ENCODE results near the gene ZNF107. TPM values are rescaled to one million over a fixed set of nuclear protein-coding genes. Genes with fewer than 3 reads are reported as not detected.
A peak's percentile ranks its signal among the peaks of the same experiment; 100 is the strongest.

ZNF107 gene
- total RNA-seq, 1 donor from 2014 or later: 10.3 TPM

- H3K36me3 Mint-ChIP-seq (ENCODE audit: unreplicated experiment): no peaks in the 10 kb centered on the region
- DNase-seq: no peak
- peak overlapping the region; percentile 99 for H3K27ac Mint-ChIP-seq (ENCODE audit: unreplicated experiment)
- peaks cover 6% of the 10 kb centered on the region for H3K9me3 Mint-ChIP-seq (ENCODE audit: unreplicated experiment)
- TF ChIP-seq, protein P1, sequence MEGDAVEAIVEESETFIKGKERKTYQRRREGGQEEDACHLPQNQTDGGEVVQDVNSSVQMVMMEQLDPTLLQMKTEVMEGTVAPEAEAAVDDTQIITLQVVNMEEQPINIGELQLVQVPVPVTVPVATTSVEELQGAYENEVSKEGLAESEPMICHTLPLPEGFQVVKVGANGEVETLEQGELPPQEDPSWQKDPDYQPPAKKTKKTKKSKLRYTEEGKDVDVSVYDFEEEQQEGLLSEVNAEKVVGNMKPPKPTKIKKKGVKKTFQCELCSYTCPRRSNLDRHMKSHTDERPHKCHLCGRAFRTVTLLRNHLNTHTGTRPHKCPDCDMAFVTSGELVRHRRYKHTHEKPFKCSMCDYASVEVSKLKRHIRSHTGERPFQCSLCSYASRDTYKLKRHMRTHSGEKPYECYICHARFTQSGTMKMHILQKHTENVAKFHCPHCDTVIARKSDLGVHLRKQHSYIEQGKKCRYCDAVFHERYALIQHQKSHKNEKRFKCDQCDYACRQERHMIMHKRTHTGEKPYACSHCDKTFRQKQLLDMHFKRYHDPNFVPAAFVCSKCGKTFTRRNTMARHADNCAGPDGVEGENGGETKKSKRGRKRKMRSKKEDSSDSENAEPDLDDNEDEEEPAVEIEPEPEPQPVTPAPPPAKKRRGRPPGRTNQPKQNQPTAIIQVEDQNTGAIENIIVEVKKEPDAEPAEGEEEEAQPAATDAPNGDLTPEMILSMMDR (IDR thresholded peaks at IDR 0.05; ENCODE audit: partially characterized antibody, unreplicated experiment): no peak
- peaks cover 2% of the 10 kb centered on the region for H3K27me3 Mint-ChIP-seq (ENCODE audit: unreplicated experiment)
- peak overlapping the region; percentile 96 for H3K4me3 Mint-ChIP-seq (ENCODE audit: unreplicated experiment)
- peaks cover 12% of the 10 kb centered on the region for H3K4me1 Mint-ChIP-seq (ENCODE audit: low read depth, unreplicated experiment)
These were observed 724 bp downstream of the ZNF107 start for GRCh38 chr7:64666663-64667050.

- Mint-ChIP-seq H3K27ac (ENCODE audit: unreplicated experiment) (peak overlapping the region; percentile 83), H3K4me1 (ENCODE audit: low read depth, unreplicated experiment) (peaks cover 12% of the 10 kb centered on the region), H3K27me3 (ENCODE audit: unreplicated experiment) (peaks cover 2% of the 10 kb centered on the region), H3K4me3 (ENCODE audit: unreplicated experiment) (peak overlapping the region; percentile 96), H3K9me3 (ENCODE audit: unreplicated experiment) (peaks cover 6% of the 10 kb centered on the region), H3K36me3 (ENCODE audit: unreplicated experiment) (no peaks in the 10 kb centered on the region)
- DNase-seq: no peak
- TF ChIP-seq, protein P1 (IDR thresholded peaks at IDR 0.05; ENCODE audit: partially characterized antibody, unreplicated experiment): no peak
These were observed 1.4 kb downstream of the ZNF107 start for GRCh38 chr7:64667311-64667710.

DNA sequence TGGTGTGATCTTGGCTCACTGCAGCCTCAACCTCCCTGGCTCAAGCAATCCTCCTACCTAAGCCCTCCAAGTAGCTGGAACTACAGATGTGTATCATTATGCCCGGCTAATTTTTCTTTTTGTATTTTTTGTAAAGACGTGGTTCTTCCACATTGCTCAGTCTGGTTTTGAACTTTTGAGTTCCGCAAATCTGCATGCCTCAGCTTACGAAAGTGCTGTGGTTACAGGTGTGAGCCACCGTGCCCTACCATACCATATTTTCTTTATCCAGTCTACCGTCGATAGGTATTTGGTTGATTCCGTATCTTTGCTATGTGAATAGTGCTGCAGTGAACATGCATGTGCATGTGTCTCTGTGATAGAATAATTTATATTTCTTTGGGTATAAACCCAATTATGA, 6.5 kb downstream of the ZNF107 start:
- Mint-ChIP-seq H3K9me3 (ENCODE audit: unreplicated experiment) (peaks cover 2% of the 10 kb centered on the region), H3K4me1 (ENCODE audit: low read depth, unreplicated experiment) (peaks cover 10% of the 10 kb centered on the region), H3K27ac (ENCODE audit: unreplicated experiment) (no peak overlapping the region), H3K36me3 (ENCODE audit: unreplicated experiment) (no peaks in the 10 kb centered on the region), H3K27me3 (ENCODE audit: unreplicated experiment) (no peaks in the 10 kb centered on the region), H3K4me3 (ENCODE audit: unreplicated experiment) (no peak overlapping the region)
- TF ChIP-seq, protein P1 (IDR thresholded peaks at IDR 0.05; ENCODE audit: partially characterized antibody, unreplicated experiment): no peak
- DNase-seq: no peak

GRCh38 chr7:64685091-64685490, 19.2 kb downstream of the ZNF107 start:
- Mint-ChIP-seq H3K27ac (ENCODE audit: unreplicated experiment) (no peak overlapping the region), H3K4me1 (ENCODE audit: low read depth, unreplicated experiment) (peaks cover 5% of the 10 kb centered on the region), H3K9me3 (ENCODE audit: unreplicated experiment) (peaks cover 6% of the 10 kb centered on the region), H3K27me3 (ENCODE audit: unreplicated experiment) (peaks cover 6% of the 10 kb centered on the region), H3K4me3 (ENCODE audit: unreplicated experiment) (no peak overlapping the region), H3K36me3 (ENCODE audit: unreplicated experiment) (peaks cover 21% of the 10 kb centered on the region)
- TF ChIP-seq, protein P1 (IDR thresholded peaks at IDR 0.05; ENCODE audit: partially characterized antibody, unreplicated experiment): no peak
- DNase-seq: no peak

DNA sequence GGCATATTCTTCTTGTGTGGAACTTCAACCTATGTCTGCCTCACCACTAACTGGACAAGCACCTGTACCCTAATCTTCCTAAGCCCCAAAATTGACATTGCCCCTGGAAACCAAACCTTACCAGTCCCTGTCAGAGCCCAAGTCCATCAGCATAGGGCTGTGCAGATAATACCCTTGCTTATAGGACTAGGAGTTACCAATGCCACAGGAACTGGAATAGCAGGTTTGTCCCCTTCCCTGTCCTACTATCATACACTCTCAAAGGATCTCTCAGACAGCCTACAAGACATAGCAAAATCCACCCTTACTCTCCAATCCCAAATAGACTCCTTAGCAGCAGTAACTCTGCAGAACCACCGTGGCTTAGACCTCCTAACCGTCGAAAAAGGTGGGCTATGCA, 19.8 kb downstream of the ZNF107 start:
- H3K36me3 Mint-ChIP-seq (ENCODE audit: unreplicated experiment): peaks cover 21% of the 10 kb centered on the region

More for the DNA sequence above, 19.8 kb downstream of the ZNF107 start:
- H3K27me3 Mint-ChIP-seq (ENCODE audit: unreplicated experiment): peaks cover 6% of the 10 kb centered on the region
- peaks cover 5% of the 10 kb centered on the region for H3K4me1 Mint-ChIP-seq (ENCODE audit: low read depth, unreplicated experiment)
- no peak overlapping the region for H3K27ac Mint-ChIP-seq (ENCODE audit: unreplicated experiment)
- TF ChIP-seq, protein P1 (IDR thresholded peaks at IDR 0.05; ENCODE audit: partially characterized antibody, unreplicated experiment): no peak
- no peak for DNase-seq
- no peak overlapping the region for H3K4me3 Mint-ChIP-seq (ENCODE audit: unreplicated experiment)
- peaks cover 6% of the 10 kb centered on the region for H3K9me3 Mint-ChIP-seq (ENCODE audit: unreplicated experiment)

All from glutamatergic neuron (in vitro differentiated cells).